ENCODE data around the gene TBC1D22B.
A peak's percentile ranks its signal among the peaks of the same experiment; 100 is the strongest.

TBC1D22B gene

DNA sequence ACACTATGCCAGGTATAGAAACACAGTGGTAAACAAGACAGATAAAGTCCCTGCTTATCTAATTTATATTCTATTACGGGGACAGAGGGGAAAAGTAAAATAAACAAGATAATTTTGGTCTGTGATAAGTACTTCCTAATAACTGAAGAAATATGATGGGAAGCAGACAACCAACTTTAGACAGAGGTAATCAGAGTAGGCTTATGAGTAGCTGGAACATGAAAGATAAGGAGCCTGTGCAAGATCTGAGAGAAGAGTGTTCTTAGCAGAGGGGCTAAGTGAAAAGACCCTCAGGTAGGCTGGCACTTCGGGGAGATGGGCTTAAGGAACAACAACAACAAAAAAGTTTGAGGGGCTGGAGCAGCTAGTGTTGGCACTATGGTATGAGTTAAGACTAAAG, 100.3 kb downstream of the TBC1D22B start:
- Histone ChIP-seq H3K9ac (ENCODE audit: low read length in 2 of 2) (no peak overlapping the region), H3K4me1 (ENCODE audit: control insufficient read depth, insufficient read depth, low read length) (peaks cover 4% of the 10 kb centered on the region), H3K27ac (ENCODE audit: low read length) (no peak overlapping the region), H3K9me3 (ENCODE audit: control insufficient read depth in 2 of 2, low read length in 2 of 2) (no peaks in the 10 kb centered on the region), H3K27me3 (ENCODE audit: control insufficient read depth in 1 of 2, insufficient read depth in 2 of 2, low read length in 2 of 2) (no peaks in the 10 kb centered on the region), H3K36me3 (ENCODE audit: control insufficient read depth in 2 of 2, insufficient read depth in 2 of 2, low read length in 2 of 2) (peaks cover 7 to 12% of the 10 kb centered on the region in 2 donors), H3K4me3 (ENCODE audit: low read length in 2 of 2) (no peak overlapping the region)

- Histone ChIP-seq H3K9ac (ENCODE audit: low read length in 2 of 2) (no peak overlapping the region), H3K9me3 (ENCODE audit: control insufficient read depth in 2 of 2, low read length in 2 of 2) (no peaks in the 10 kb centered on the region), H3K27me3 (ENCODE audit: control insufficient read depth in 1 of 2, insufficient read depth in 2 of 2, low read length in 2 of 2) (no peaks in the 10 kb centered on the region), H3K4me3 (ENCODE audit: low read length in 2 of 2) (no peak overlapping the region), H3K36me3 (ENCODE audit: control insufficient read depth in 2 of 2, insufficient read depth in 2 of 2, low read length in 2 of 2) (peaks cover 7 to 12% of the 10 kb centered on the region in 2 donors), H3K4me1 (ENCODE audit: control insufficient read depth, insufficient read depth, low read length) (peaks cover 4% of the 10 kb centered on the region), H3K27ac (ENCODE audit: low read length) (no peak overlapping the region)
These were observed 101.5 kb downstream of the TBC1D22B start for GRCh38 chr6:37359039-37359438.

GRCh38 chr6:37362101-37362828, 104.7 kb downstream of the TBC1D22B start:
- H3K9me3 ChIP-seq (ENCODE audit: control insufficient read depth in 2 of 2, low read length in 2 of 2), result no peaks in the 10 kb centered on the region
- H3K4me1 ChIP-seq (ENCODE audit: control insufficient read depth, insufficient read depth, low read length), result no peaks in the 10 kb centered on the region
- no peaks in the 10 kb centered on the region for H3K27me3 ChIP-seq (ENCODE audit: control insufficient read depth in 1 of 2, insufficient read depth in 2 of 2, low read length in 2 of 2)
- H3K9ac ChIP-seq (ENCODE audit: low read length in 2 of 2), result no peak overlapping the region
- no peak overlapping the region for H3K4me3 ChIP-seq (ENCODE audit: low read length in 2 of 2)
- peaks cover 7 to 12% of the 10 kb centered on the region in 2 donors for H3K36me3 ChIP-seq (ENCODE audit: control insufficient read depth in 2 of 2, insufficient read depth in 2 of 2, low read length in 2 of 2)
- H3K27ac ChIP-seq (ENCODE audit: low read length), result no peak overlapping the region

- Histone ChIP-seq H3K9me3 (ENCODE audit: control insufficient read depth in 2 of 2, low read length in 2 of 2) (no peaks in the 10 kb centered on the region), H3K4me3 (ENCODE audit: low read length in 2 of 2) (no peak overlapping the region), H3K9ac (ENCODE audit: low read length in 2 of 2) (no peak overlapping the region), H3K36me3 (ENCODE audit: control insufficient read depth in 2 of 2, insufficient read depth in 2 of 2, low read length in 2 of 2) (peaks cover 20 to 23% of the 10 kb centered on the region in 2 donors), H3K27ac (ENCODE audit: low read length) (no peak overlapping the region), H3K4me1 (ENCODE audit: control insufficient read depth, insufficient read depth, low read length) (peaks cover 2% of the 10 kb centered on the region), H3K27me3 (ENCODE audit: control insufficient read depth in 1 of 2, insufficient read depth in 2 of 2, low read length in 2 of 2) (no peaks in the 10 kb centered on the region)
These were observed 108.2 kb downstream of the TBC1D22B start for GRCh38 chr6:37365791-37366190.

DNA sequence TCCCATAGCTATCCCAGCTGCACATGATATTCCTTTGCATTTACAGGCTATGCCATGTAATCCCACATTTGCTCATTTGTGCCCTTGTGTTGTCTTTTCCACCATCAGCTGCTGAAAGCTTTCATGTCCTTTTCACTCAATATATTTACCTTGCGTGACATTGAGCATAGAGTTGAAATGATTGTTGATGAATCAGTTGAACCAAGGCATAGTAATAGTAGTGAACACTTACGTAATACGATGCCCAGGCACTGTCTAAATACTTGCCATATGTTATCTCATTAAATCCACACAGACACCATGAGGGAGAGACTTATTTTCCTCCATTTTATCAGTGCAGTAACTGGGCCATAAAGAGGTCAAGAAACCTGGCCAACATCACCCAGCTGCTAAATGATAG, 109.3 kb downstream of the TBC1D22B start:
- H3K4me1 ChIP-seq (ENCODE audit: control insufficient read depth, insufficient read depth, low read length), result peaks cover 2% of the 10 kb centered on the region
- H3K9me3 ChIP-seq (ENCODE audit: control insufficient read depth in 2 of 2, low read length in 2 of 2), result no peaks in the 10 kb centered on the region
- H3K9ac ChIP-seq (ENCODE audit: low read length in 2 of 2), result no peak overlapping the region
- no peak overlapping the region for H3K4me3 ChIP-seq (ENCODE audit: low read length in 2 of 2)
- peaks cover 16 to 19% of the 10 kb centered on the region in 2 donors for H3K36me3 ChIP-seq (ENCODE audit: control insufficient read depth in 2 of 2, insufficient read depth in 2 of 2, low read length in 2 of 2)
- H3K27me3 ChIP-seq (ENCODE audit: control insufficient read depth in 1 of 2, insufficient read depth in 2 of 2, low read length in 2 of 2), result no peaks in the 10 kb centered on the region
- no peak overlapping the region for H3K27ac ChIP-seq (ENCODE audit: low read length)

DNA sequence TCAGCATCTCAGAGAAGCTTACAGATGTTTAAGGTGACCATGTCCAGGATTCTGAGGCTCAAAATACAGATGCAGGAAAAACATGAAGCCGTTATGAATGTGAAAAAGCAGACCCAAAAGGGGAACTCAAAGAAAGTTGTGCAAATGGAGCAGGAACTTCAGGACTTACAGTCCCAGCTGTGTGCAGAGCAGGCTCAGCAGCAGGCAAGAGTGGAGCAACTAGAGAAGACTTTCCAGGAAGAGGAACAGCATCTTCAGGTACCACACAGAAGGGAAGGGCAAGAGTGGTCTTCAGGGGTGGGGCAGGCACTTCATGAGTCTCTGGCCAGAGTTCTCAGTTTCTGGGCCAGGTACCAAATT, 111.4 kb downstream of the TBC1D22B start:
- Histone ChIP-seq H3K4me1 (ENCODE audit: control insufficient read depth, insufficient read depth, low read length) (peaks cover 2% of the 10 kb centered on the region), H3K4me3 (ENCODE audit: low read length in 2 of 2) (no peak overlapping the region), H3K36me3 (ENCODE audit: control insufficient read depth in 2 of 2, insufficient read depth in 2 of 2, low read length in 2 of 2) (peaks cover 16 to 21% of the 10 kb centered on the region in 2 donors), H3K9me3 (ENCODE audit: control insufficient read depth in 2 of 2, low read length in 2 of 2) (no peaks in the 10 kb centered on the region), H3K9ac (ENCODE audit: low read length in 2 of 2) (no peak overlapping the region), H3K27me3 (ENCODE audit: control insufficient read depth in 1 of 2, insufficient read depth in 2 of 2, low read length in 2 of 2) (no peaks in the 10 kb centered on the region), H3K27ac (ENCODE audit: low read length) (no peak overlapping the region)

GRCh38 chr6:37369321-37370201, 112.0 kb downstream of the TBC1D22B start:
- H3K9ac ChIP-seq (ENCODE audit: low read length in 2 of 2), result peak overlapping the region in 1 of 2 donors; percentile 14
- peaks cover 16 to 25% of the 10 kb centered on the region in 2 donors for H3K36me3 ChIP-seq (ENCODE audit: control insufficient read depth in 2 of 2, insufficient read depth in 2 of 2, low read length in 2 of 2)
- peaks cover 2% of the 10 kb centered on the region for H3K4me1 ChIP-seq (ENCODE audit: control insufficient read depth, insufficient read depth, low read length)
- H3K9me3 ChIP-seq (ENCODE audit: control insufficient read depth in 2 of 2, low read length in 2 of 2), result no peaks in the 10 kb centered on the region
- no peak overlapping the region for H3K27ac ChIP-seq (ENCODE audit: low read length)
- H3K27me3 ChIP-seq (ENCODE audit: control insufficient read depth in 1 of 2, insufficient read depth in 2 of 2, low read length in 2 of 2), result no peaks in the 10 kb centered on the region
- no peak overlapping the region for H3K4me3 ChIP-seq (ENCODE audit: low read length in 2 of 2)

- Histone ChIP-seq H3K9ac (ENCODE audit: low read length in 2 of 2) (no peak overlapping the region), H3K36me3 (ENCODE audit: control insufficient read depth in 2 of 2, insufficient read depth in 2 of 2, low read length in 2 of 2) (peaks cover 22 to 34% of the 10 kb centered on the region in 2 donors), H3K27ac (ENCODE audit: low read length) (no peak overlapping the region), H3K27me3 (ENCODE audit: control insufficient read depth in 1 of 2, insufficient read depth in 2 of 2, low read length in 2 of 2) (no peaks in the 10 kb centered on the region), H3K4me3 (ENCODE audit: low read length in 2 of 2) (no peak overlapping the region), H3K9me3 (ENCODE audit: control insufficient read depth in 2 of 2, low read length in 2 of 2) (no peaks in the 10 kb centered on the region), H3K4me1 (ENCODE audit: control insufficient read depth, insufficient read depth, low read length) (peaks cover 2% of the 10 kb centered on the region)
These were observed 113.8 kb downstream of the TBC1D22B start for GRCh38 chr6:37371154-37372083.

DNA sequence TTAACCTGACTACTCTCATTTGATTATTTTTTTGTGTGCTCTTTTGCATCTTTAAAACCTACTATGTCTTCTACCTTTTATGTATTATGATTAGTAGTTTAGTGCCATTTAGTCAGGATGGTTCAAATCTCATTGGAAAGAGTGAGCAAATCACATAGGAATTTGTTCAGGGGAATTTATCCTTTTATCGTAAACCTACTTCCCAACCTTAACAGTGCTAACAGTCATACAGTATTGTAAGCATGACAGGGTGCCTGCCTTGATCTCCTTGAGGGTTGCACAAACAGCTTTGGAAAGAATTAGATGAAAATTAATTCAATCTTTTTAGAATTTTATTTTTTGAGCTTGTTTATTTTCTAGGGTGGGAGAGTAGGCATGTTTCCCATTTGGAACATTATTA, 114.5 kb downstream of the TBC1D22B start:
- no peak overlapping the region for H3K4me3 ChIP-seq (ENCODE audit: low read length in 2 of 2)
- no peaks in the 10 kb centered on the region for H3K27me3 ChIP-seq (ENCODE audit: control insufficient read depth in 1 of 2, insufficient read depth in 2 of 2, low read length in 2 of 2)
- no peak overlapping the region for H3K9ac ChIP-seq (ENCODE audit: low read length in 2 of 2)
- H3K9me3 ChIP-seq (ENCODE audit: control insufficient read depth in 2 of 2, low read length in 2 of 2), result no peaks in the 10 kb centered on the region
- peaks cover 23 to 34% of the 10 kb centered on the region in 2 donors for H3K36me3 ChIP-seq (ENCODE audit: control insufficient read depth in 2 of 2, insufficient read depth in 2 of 2, low read length in 2 of 2)
- H3K27ac ChIP-seq (ENCODE audit: low read length), result no peak overlapping the region
- peaks cover 2% of the 10 kb centered on the region for H3K4me1 ChIP-seq (ENCODE audit: control insufficient read depth, insufficient read depth, low read length)

DNA sequence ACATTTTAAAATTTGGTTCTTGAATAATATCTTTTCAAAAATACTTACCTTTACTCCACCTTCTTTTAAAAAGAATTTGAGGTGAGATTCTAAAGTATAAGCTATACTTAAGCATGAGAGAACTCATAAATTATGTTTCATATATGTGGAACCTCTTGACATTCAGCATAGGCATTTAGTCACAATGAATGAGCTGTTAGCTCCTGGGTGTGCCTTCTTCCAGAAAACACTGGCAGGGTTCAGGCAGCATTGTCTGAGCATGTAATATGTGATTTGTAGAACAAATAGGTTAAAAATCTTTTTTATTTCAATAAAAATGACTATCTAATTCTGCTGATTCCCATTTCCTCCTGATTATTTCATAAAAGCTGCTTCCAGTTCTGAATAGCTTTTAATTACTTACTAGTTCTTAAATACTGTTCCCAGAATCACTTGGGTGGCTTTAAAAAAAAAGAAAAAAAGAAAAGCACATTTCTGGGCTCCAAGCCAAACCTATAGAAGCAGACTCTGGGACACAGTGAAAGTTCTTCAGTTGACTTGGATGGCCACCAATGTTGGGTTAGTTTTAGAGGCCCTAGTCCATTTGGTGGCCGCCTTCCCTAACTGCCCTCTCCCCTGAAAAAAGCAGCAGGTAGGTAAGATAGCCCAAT, 116.4 kb downstream of the TBC1D22B start:
- Histone ChIP-seq H3K4me1 (ENCODE audit: control insufficient read depth, insufficient read depth, low read length) (peaks cover 2% of the 10 kb centered on the region), H3K4me3 (ENCODE audit: low read length in 2 of 2) (no peak overlapping the region), H3K27me3 (ENCODE audit: control insufficient read depth in 1 of 2, insufficient read depth in 2 of 2, low read length in 2 of 2) (no peaks in the 10 kb centered on the region), H3K9ac (ENCODE audit: low read length in 2 of 2) (no peak overlapping the region), H3K27ac (ENCODE audit: low read length) (no peak overlapping the region), H3K9me3 (ENCODE audit: control insufficient read depth in 2 of 2, low read length in 2 of 2) (no peaks in the 10 kb centered on the region), H3K36me3 (ENCODE audit: control insufficient read depth in 2 of 2, insufficient read depth in 2 of 2, low read length in 2 of 2) (peaks cover 19 to 31% of the 10 kb centered on the region in 2 donors)
